Osteocyte (in vitro differentiated cells): ENCODE measurements around the gene PRKCI. TPM values are rescaled to one million over a fixed set of nuclear protein-coding genes. Genes with fewer than 3 reads are reported as not detected.

Experiments used
- DNase-seq: peaks from one replicate; pipeline ENCODE4 v3.0.0; 2021; ENCODE audit warnings: mixed read lengths; ENCODE audit not compliant: unreplicated experiment; ENCODE audit errors: extremely low spot score
- H3K27ac Mint-ChIP-seq: one replicate; pipeline ENCODE4 v1.8.0; 2021; ENCODE audit warnings: mild to moderate bottlenecking, mixed read lengths; ENCODE audit not compliant: unreplicated experiment
- H3K27me3 Mint-ChIP-seq: one replicate; pipeline ENCODE4 v1.8.0; 2021; ENCODE audit warnings: mixed read lengths; ENCODE audit not compliant: unreplicated experiment
- H3K36me3 Mint-ChIP-seq: one replicate; pipeline ENCODE4 v1.8.0; 2021; ENCODE audit warnings: mixed read lengths; ENCODE audit not compliant: unreplicated experiment
- H3K4me1 Mint-ChIP-seq: one replicate; pipeline ENCODE4 v1.8.0; 2021; ENCODE audit warnings: mixed read lengths; ENCODE audit not compliant: unreplicated experiment
- H3K4me3 Mint-ChIP-seq: one replicate; pipeline ENCODE4 v1.8.0; 2021; ENCODE audit warnings: mild to moderate bottlenecking, moderate library complexity, mixed read lengths; ENCODE audit not compliant: unreplicated experiment
- H3K9me3 Mint-ChIP-seq: one replicate; pipeline ENCODE4 v1.8.0; 2021; ENCODE audit warnings: mixed read lengths; ENCODE audit not compliant: unreplicated experiment
- CTCF ChIP-seq: fragments of 200-600 bp; sonication (generic); IDR thresholded peaks from 2 replicates; pipeline ENCODE4 v1.5.0; 2021; ENCODE audit warnings: antibody characterized with exemption, mild to moderate bottlenecking, moderate library complexity
- total RNA-seq: library from RNA; stranded (reverse); gene quantifications from 2 replicates; pipeline ENCODE4 v1.2.1, GENCODE V29; 2021

Gene PRKCI
- total RNA-seq, 1 donor from 2014 or later: 48.0 TPM

- H3K36me3 Mint-ChIP-seq: peaks cover 1% of the 10 kb centered on the region
- H3K4me3 Mint-ChIP-seq: no peak overlapping the region
- peaks cover 4% of the 10 kb centered on the region for H3K9me3 Mint-ChIP-seq
- no peak overlapping the region for H3K27ac Mint-ChIP-seq
- peaks cover 8% of the 10 kb centered on the region for H3K4me1 Mint-ChIP-seq
- no peak for TF ChIP-seq CTCF
- H3K27me3 Mint-ChIP-seq: peaks cover 8% of the 10 kb centered on the region
- no peak for DNase-seq
These were observed 14.5 kb upstream of the PRKCI start for GRCh38 chr3:170207717-170208116.

- Mint-ChIP-seq H3K9me3 (peaks cover 4% of the 10 kb centered on the region), H3K4me1 (no peaks in the 10 kb centered on the region), H3K27ac (no peak overlapping the region), H3K36me3 (peaks cover 1% of the 10 kb centered on the region), H3K27me3 (peaks cover 2% of the 10 kb centered on the region), H3K4me3 (no peak overlapping the region)
- DNase-seq: no peak
- TF ChIP-seq CTCF: no peak
These were observed 10.6 kb upstream of the PRKCI start for GRCh38 chr3:170211668-170212067.

- no peaks in the 10 kb centered on the region for H3K27me3 Mint-ChIP-seq
- H3K27ac Mint-ChIP-seq: no peak overlapping the region
- no peak overlapping the region for H3K4me3 Mint-ChIP-seq
- no peaks in the 10 kb centered on the region for H3K36me3 Mint-ChIP-seq
- no peak for TF ChIP-seq CTCF
- no peak for DNase-seq
- H3K9me3 Mint-ChIP-seq: no peaks in the 10 kb centered on the region
- peaks cover 21% of the 10 kb centered on the region for H3K4me1 Mint-ChIP-seq
These were observed 2.4 kb upstream of the PRKCI start for GRCh38 chr3:170219850-170220249.

GRCh38 chr3:170220871-170221270 is 1.4 kb upstream of the PRKCI start:
- Mint-ChIP-seq H3K27ac (no peak overlapping the region), H3K4me1 (peaks cover 29% of the 10 kb centered on the region), H3K27me3 (no peaks in the 10 kb centered on the region), H3K36me3 (no peaks in the 10 kb centered on the region), H3K4me3 (peak overlapping the region; percentile 14), H3K9me3 (no peaks in the 10 kb centered on the region)
- no peak for TF ChIP-seq CTCF
- DNase-seq: no peak

GRCh38 chr3:170222647-170223541 is 670 bp downstream of the PRKCI start:
- Mint-ChIP-seq H3K36me3 (no peaks in the 10 kb centered on the region), H3K27ac (peak overlapping the region; percentile 85), H3K4me1 (peaks cover 49% of the 10 kb centered on the region), H3K4me3 (peak overlapping the region; percentile 89), H3K9me3 (no peaks in the 10 kb centered on the region), H3K27me3 (no peaks in the 10 kb centered on the region)
- TF ChIP-seq CTCF: peak; percentile 19
- DNase-seq: no peak
